ENCODE measurements around the gene SNX8. TPM values are rescaled to one million over a fixed set of nuclear protein-coding genes. Genes with fewer than 3 reads are reported as not detected.
"Not testable (repeated sequence)": the region's sequence is repeated elsewhere in the genome, so short reads cannot be mapped to it uniquely, and the experiment has no call there.

SNX8 gene
- total RNA-seq, 2 experiments from 2014 or later, result 25.0 to 27.9 TPM

DNA sequence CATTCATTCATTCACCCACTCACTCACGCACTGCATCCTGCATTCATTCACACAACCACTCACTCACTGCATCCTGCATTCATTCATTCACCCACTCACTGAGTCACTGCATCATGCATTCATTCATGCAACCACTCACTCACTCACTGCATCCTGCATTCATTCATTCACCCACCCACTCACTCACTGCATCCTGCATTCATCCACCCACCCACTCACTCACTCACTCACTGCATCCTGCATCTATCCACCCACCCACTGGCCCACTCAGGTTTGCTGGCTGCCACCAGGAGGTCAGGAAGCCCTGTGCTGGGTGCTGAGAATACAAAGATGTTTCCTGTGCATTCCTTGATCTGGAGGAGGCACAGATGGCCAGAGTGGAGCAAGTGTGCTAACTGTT, 2.3 kb upstream of the SNX8 start:
- CTCF ChIA-PET, result no interaction called here
- H3K4me3 Mint-ChIP-seq, result no peak overlapping the region
- no peak overlapping the region for H3K27ac Mint-ChIP-seq
- DNase-seq (no peak), ATAC-seq (no peak)
- H3K36me3 Mint-ChIP-seq, result no peaks in the 10 kb centered on the region
- peaks cover 10% of the 10 kb centered on the region for H3K4me1 Mint-ChIP-seq
- no peaks in the 10 kb centered on the region for H3K9me3 Mint-ChIP-seq (ENCODE audit: low read depth)
- no peaks in the 10 kb centered on the region for H3K27me3 Mint-ChIP-seq

DNA sequence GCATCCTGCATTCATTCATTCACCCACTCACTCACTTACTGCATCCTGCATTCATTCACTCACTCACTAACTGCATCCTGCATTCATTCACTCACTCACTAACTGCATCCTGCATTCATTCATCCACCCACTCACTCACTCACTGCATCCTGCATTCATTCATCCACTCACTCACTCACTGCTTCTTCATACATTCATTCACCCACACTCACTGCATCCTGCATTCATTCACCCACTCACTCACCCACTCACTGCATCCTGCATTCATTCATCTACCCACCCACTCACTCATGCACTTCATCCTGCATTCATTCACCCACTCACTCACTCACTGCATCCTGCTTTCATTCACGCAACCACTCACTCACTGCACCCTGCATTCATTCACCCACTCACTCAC, 1.5 kb upstream of the SNX8 start:
- no peaks in the 10 kb centered on the region for H3K27me3 Mint-ChIP-seq
- no peaks in the 10 kb centered on the region for H3K36me3 Mint-ChIP-seq
- ATAC-seq, result no peak
- peaks cover 10% of the 10 kb centered on the region for H3K4me1 Mint-ChIP-seq
- no peak overlapping the region for H3K27ac Mint-ChIP-seq
- H3K4me3 Mint-ChIP-seq, result no peak overlapping the region
- no peak for DNase-seq
- CTCF ChIA-PET, result no interaction called here
- H3K9me3 Mint-ChIP-seq (ENCODE audit: low read depth), result no peaks in the 10 kb centered on the region

DNA sequence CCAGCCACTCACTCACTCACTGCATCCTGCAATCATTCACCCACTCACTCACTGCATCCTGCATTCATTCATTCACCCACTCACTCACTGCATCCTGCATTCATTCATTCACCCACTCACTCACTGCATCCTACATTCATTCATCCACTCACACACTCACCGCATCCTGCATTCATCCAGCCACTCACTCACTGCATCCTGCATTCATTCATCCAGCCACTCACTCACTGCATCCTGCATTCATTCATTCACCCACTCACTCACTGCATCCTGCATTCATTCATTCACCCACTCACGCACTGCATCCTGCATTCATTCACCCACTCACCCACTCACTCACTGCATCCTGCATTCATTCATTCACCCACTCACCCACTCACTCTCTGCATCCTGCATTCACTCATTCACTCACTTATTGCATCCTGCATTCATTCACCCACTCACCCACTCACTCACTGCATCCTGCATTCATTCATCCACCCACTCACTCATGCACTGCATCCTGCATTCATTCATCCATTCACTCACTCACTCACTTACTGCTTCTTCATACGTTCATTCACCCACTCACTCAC, 802 bp upstream of the SNX8 start:
- ATAC-seq, H3K4me3 Mint-ChIP-seq, H3K27me3 Mint-ChIP-seq: not testable (repeated sequence)

DNA sequence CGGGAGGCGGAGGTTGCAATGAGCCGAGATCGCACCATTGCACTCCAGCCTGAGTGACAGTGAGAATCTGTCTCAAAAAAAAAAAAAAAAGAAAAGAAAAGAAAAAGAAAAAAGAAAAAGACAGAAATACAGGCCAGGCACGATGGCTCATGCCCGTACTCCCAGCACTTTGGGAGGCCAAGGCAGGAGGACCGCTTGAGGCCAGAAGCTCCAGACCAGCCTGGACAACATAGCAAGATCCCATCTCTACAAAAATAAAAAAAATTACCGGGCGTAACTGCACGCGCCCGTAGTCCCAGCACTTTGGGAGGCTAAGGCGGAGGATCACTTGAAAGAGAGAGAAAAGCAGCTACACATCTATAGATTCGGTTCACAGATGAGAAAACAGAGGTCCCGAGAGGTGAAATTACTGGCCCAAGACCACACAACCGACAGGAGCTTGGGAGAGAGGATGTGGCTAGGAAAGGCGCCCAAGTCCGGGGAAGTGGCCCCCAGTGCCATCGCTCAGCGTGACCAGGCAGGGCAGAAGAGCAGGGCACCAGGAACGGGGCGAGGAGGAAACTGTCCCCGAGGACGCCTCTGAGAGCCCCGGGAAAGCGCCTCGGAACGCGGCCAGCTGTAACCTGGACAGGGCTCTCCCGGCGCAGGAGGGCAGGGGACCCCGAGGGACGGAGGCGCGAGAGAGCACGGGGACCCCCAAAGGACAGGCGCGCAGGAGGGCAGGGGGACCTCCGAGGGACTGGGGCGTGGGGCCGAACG, 612 bp downstream of the SNX8 start:
- CTCF ChIA-PET, result interaction anchor here (1.2 kb wide), 2 partner anchors 65 to 81 kb away, joined by 3 to 4 read pairs; partner anchors contain the start of gene MAD1L1
- Mint-ChIP-seq H3K9me3 (ENCODE audit: low read depth) (no peaks in the 10 kb centered on the region), H3K36me3 (no peaks in the 10 kb centered on the region), H3K27ac (peak overlapping the region; percentile 75), H3K4me1 (peaks cover 10% of the 10 kb centered on the region), H3K27me3 (no peaks in the 10 kb centered on the region), H3K4me3 (no peak overlapping the region)
- ATAC-seq (no peak), DNase-seq (no peak)

More for the DNA sequence above, 802 bp upstream of the SNX8 start:
- H3K36me3 Mint-ChIP-seq; H3K27ac Mint-ChIP-seq; CTCF ChIA-PET; DNase-seq; H3K9me3 Mint-ChIP-seq (ENCODE audit: low read depth); H3K4me1 Mint-ChIP-seq: not testable (repeated sequence)

DNA sequence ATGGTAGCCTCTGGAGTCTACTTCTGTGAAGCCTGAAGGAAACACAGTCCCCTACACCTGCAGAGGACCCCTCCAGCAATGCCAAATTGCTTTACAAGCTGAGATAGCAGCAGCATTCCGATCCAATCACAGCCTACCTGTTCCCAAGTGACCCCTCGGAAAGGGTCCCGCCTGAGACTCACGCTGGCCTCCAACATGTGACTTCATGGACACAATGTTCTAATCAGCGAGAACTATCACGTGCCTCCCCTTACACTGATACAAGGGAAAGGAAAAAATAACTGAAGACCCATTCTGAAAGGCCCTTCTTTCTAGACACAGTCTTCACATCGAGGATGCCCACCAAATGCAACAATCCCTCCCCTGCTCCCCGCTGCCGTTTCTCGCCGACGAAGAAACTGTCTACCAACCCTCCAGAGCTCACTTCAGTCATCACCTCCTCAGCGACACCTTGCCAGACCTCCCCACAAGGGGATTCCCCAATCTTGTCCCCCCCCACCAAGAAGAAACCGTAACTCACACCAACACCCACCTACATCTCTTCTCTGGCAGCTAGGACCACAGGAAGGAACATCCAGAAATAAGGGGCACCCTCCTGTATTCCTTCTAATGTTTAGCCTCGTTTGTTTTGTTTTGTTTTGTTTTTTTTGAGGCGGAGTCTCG, 1.8 kb downstream of the SNX8 start:
- CTCF ChIA-PET, result no interaction called here

DNA sequence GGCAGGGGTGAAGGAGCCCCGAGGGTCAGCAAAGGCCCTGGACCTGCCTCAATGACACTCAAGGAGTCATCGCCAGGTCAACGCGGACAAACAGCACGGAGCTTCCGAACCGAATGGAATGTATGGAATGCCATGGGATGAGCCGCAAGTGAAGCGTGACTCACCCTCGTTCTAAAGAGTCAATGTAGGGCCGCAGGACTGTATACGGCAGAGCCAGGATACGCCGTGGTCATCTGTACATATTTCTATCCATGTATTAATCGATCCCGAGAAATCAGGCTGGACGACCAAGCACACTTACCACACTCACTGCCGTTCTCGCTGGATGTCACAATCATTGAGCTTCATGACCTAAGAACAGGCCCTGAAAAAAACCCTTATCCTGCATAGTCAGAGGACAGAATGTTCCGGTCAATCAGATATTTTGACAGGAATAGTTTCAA, 4.3 kb downstream of the SNX8 start:
- H3K27me3 Mint-ChIP-seq, result no peaks in the 10 kb centered on the region

More for the DNA sequence above, 1.8 kb downstream of the SNX8 start:
- Mint-ChIP-seq H3K9me3 (ENCODE audit: low read depth) (no peaks in the 10 kb centered on the region), H3K4me1 (peaks cover 10% of the 10 kb centered on the region), H3K27ac (no peak overlapping the region), H3K4me3 (peak overlapping the region; percentile 24), H3K36me3 (no peaks in the 10 kb centered on the region), H3K27me3 (no peaks in the 10 kb centered on the region)
- ATAC-seq (no peak), DNase-seq (no peak)

DNA sequence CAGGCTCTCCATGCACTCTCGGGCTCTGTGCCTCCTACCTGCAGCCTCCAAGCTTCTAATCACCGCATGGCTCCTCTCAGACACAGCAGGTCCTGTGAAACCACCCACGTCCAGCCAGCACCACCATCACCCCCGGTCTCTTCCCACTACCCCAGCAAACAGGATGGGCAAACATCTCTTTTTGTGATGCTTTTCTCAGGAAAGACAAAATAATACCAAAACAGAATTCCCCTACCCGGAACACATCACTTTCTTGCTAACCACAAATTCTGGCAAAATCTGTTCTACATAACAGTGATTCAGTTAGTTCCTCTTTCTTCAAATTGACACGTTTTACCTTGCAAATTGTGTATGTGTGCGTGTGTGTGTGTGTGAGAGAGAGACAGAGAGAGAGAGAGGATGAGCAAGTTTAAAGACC, 6.5 kb downstream of the SNX8 start:
- no peak for DNase-seq
- ATAC-seq, result no peak
- Mint-ChIP-seq H3K4me3 (no peak overlapping the region), H3K27me3 (no peaks in the 10 kb centered on the region), H3K27ac (no peak overlapping the region), H3K36me3 (no peaks in the 10 kb centered on the region), H3K9me3 (ENCODE audit: low read depth) (no peaks in the 10 kb centered on the region), H3K4me1 (peaks cover 5% of the 10 kb centered on the region)
- CTCF ChIA-PET, result no interaction called here

More for the DNA sequence above, 4.3 kb downstream of the SNX8 start:
- no peaks in the 10 kb centered on the region for H3K9me3 Mint-ChIP-seq (ENCODE audit: low read depth)
- no peaks in the 10 kb centered on the region for H3K36me3 Mint-ChIP-seq
- CTCF ChIA-PET, result no interaction called here
- peaks cover 10% of the 10 kb centered on the region for H3K4me1 Mint-ChIP-seq
- ATAC-seq (no peak), DNase-seq (no peak)
- H3K27ac Mint-ChIP-seq, result no peak overlapping the region
- no peak overlapping the region for H3K4me3 Mint-ChIP-seq

DNA sequence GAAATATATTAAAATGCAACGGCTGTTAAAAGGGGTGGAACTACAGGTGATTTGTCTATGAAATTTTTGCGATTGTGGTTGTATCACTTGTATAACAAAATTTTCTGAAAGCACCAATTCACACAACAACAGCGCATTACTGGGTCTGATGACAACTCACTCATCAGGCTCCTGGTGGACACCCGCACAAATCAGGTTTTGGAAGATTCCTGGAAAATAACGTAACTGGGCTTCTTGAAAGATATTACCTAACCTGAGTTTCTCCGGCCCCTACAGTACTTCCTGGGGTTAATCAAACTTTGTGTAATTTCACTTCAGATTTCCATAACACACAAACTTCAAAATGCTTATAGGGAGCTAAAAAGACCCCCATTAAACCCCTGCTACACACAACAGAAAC, 7.6 kb downstream of the SNX8 start:
- Mint-ChIP-seq H3K4me1 (no peaks in the 10 kb centered on the region), H3K9me3 (ENCODE audit: low read depth) (no peaks in the 10 kb centered on the region), H3K36me3 (no peaks in the 10 kb centered on the region), H3K27ac (no peak overlapping the region), H3K27me3 (no peaks in the 10 kb centered on the region), H3K4me3 (no peak overlapping the region)
- ATAC-seq (no peak), DNase-seq (no peak)
- CTCF ChIA-PET, result no interaction called here

DNA sequence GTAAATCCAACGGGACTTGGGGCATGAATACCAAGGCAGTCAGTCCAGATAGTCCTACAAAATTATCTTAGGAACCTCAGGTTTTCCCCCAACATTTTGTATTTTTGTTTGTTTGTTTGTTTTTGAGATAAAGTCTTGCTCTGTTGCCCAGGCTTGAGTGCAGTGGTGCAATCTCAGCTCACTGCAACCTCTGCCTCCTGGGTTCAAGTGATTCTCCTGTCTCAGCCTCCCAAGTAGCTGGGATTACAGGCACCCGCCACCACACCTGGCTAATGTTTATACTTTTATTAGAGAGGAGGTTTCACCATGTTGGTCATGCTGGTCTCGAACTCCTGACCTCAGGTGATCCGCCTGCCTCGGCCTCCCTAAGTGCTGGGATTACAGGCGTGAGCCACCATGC, 9.0 kb downstream of the SNX8 start:
- H3K27ac Mint-ChIP-seq; ATAC-seq; H3K9me3 Mint-ChIP-seq (ENCODE audit: low read depth); H3K4me1 Mint-ChIP-seq; H3K4me3 Mint-ChIP-seq; DNase-seq; CTCF ChIA-PET; H3K36me3 Mint-ChIP-seq; H3K27me3 Mint-ChIP-seq: not testable (repeated sequence)

DNA sequence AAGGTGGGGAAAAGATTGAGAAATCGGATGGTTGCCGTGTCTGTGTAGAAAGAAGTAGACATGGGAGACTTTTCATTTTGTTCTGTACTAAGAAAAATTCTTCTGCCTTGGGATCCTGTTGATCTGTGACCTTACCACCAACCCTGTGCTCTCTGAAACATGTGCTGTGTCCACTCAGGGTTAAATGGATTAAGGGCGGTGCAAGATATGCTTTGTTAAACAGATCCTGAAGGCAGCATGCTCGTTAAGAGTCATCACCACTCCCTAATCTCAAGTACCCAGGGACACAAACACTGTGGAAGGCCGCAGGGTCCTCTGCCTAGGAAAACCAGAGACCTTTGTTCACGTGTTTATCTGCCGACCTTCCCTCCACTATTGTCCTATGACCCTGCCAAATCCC, 10.7 kb downstream of the SNX8 start:
- not testable (repeated sequence) for DNase-seq; ATAC-seq; H3K36me3 Mint-ChIP-seq; H3K27me3 Mint-ChIP-seq; H3K27ac Mint-ChIP-seq; H3K9me3 Mint-ChIP-seq (ENCODE audit: low read depth); H3K4me3 Mint-ChIP-seq
- H3K4me1 Mint-ChIP-seq, result peaks cover 15% of the 10 kb centered on the region
- CTCF ChIA-PET, result interaction anchor here (0.6 kb wide), 1 partner anchor 185 kb away, joined by 3 read pairs; no protein-coding TSS in a partner anchor

DNA sequence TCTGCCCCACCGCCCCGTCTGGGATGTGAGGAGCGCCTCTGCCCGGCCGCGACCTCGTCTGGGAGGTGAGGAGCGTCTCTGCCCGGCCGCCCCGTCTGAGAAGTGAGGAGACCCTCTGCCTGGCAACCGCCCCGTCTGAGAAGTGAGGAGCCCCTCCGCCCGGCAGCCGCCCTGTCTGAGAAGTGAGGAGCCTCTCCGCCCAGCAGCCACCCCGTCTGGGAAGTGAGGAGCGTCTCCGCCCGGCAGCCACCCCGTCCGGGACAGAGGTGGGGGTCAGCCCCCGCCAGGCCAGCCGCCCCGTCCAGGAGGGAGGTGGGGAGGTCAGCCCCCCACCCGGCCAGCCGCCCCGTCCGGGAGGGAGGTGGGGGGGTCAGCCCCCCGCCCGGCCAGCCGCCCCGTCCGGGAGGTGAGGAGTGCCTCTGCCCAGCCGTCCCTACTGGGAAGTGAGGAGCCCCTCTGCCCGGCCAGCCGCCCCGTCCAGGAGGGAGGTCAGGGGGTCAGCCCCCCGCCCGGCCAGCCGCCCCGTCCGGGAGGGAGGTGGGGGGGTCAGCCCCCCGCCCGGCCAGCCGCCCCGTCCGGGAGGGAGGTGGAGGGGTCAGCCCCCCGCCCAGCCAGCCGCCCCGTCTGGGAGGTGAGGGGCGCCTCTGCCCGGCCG, 11.4 kb downstream of the SNX8 start:
- H3K9me3 Mint-ChIP-seq (ENCODE audit: low read depth); H3K27ac Mint-ChIP-seq; DNase-seq; H3K4me3 Mint-ChIP-seq; H3K27me3 Mint-ChIP-seq; ATAC-seq; CTCF ChIA-PET; H3K36me3 Mint-ChIP-seq: not testable (repeated sequence)
- peaks cover 15% of the 10 kb centered on the region for H3K4me1 Mint-ChIP-seq

DNA sequence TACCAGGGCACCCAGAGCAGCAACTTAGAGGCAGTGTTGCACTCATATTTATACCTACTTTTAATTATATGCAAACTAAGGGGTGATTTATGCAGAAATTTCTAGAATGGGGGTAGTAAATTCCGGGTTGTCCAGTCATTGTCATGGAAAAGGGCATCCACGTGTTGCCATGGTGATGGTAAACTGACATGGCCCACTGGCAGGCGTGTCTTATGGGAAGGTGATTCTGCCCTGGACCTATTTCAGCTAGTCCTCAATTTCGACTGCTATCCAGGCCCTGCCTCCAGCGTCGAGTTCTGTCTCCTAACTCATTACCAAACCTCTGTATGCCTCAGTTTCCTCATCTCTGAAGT, 12.8 kb downstream of the SNX8 start:
- no peak overlapping the region for H3K27ac Mint-ChIP-seq
- no peak for DNase-seq

DNA sequence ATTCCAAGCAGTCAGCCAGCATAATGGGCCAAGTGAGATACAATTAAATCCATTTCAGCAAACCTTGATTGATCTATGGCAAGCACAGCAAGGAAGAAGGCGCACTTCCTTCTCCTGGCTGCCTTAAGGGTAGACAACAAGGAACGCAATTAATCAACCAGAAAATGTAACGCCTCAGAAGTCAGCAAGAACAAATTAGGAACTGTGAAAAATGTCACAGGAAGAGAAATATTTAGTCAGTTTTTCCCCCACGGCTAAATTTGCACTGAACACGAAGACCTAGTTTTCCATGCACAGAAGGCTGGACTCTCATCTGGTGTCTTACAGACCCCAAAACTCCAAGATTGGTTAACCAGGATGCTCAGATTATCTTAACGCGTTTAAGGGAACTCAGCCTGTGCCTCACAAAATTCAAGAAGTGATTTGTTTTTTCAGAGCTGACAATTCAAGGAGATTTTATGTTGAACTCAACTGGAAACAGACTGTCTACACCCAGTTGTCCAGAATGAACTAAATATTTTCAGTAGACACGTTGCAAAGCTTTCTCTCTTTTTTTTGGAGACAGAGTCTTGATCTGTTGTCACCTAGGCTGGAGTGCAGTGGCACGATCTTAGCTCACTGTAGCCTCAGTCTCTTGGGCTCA, 14.2 kb downstream of the SNX8 start:
- no peaks in the 10 kb centered on the region for H3K36me3 Mint-ChIP-seq
- no peaks in the 10 kb centered on the region for H3K9me3 Mint-ChIP-seq (ENCODE audit: low read depth)
- H3K27ac Mint-ChIP-seq, result no peak overlapping the region
- CTCF ChIA-PET, result no interaction called here
- ATAC-seq (no peak), DNase-seq (no peak)
- no peak overlapping the region for H3K4me3 Mint-ChIP-seq
- no peaks in the 10 kb centered on the region for H3K27me3 Mint-ChIP-seq
- H3K4me1 Mint-ChIP-seq, result peaks cover 15% of the 10 kb centered on the region

More for the DNA sequence above, 12.8 kb downstream of the SNX8 start:
- H3K36me3 Mint-ChIP-seq, result no peaks in the 10 kb centered on the region
- H3K4me3 Mint-ChIP-seq, result no peak overlapping the region
- H3K27me3 Mint-ChIP-seq, result no peaks in the 10 kb centered on the region
- H3K9me3 Mint-ChIP-seq (ENCODE audit: low read depth), result no peaks in the 10 kb centered on the region
- peaks cover 15% of the 10 kb centered on the region for H3K4me1 Mint-ChIP-seq
- no peak for ATAC-seq
- CTCF ChIA-PET, result interaction anchor here (0.9 kb wide), 1 partner anchor 10 kb away, joined by 3 read pairs; no protein-coding TSS in a partner anchor
